Measurements from ENCODE around the gene TRPV3.
A peak's percentile ranks its signal among the peaks of the same experiment; 100 is the strongest.

TRPV3 gene

GRCh38 chr17:3557768-3558583 lies at the start of gene TRPV3:
TSS of gene TRPV3 (minus strand) at chr17:3557812. CDS start at chr17:3554850, 2,962 bp downstream.
- H3K4me3 ChIP-seq (replicated peaks; ENCODE audit: low read depth, low read length), result no peak within 1 kb of the TSS
- no peak for DNase-seq (ENCODE audit: low read depth)
- TF ChIP-seq CTCF (IDR thresholded peaks at IDR 0.05; ENCODE audit: low read length, missing control alignments), result no peak

GRCh38 chr17:3603870-3604259 lies 46.3 kb upstream of the TRPV3 start:
- TF ChIP-seq CTCF (IDR thresholded peaks at IDR 0.05; ENCODE audit: low read length, missing control alignments), result no peak
- H3K4me3 ChIP-seq (replicated peaks; ENCODE audit: low read depth, low read length), result no peak overlapping the region

GRCh38 chr17:3603119-3603869 lies 45.7 kb upstream of the TRPV3 start:
- H3K4me3 ChIP-seq (replicated peaks; ENCODE audit: low read depth, low read length), result no peak overlapping the region
- DNase-seq (ENCODE audit: low read depth), result peak; percentile 57
- no peak for TF ChIP-seq CTCF (IDR thresholded peaks at IDR 0.05; ENCODE audit: low read length, missing control alignments)

More at GRCh38 chr17:3603870-3604259, 46.3 kb upstream of the TRPV3 start:
- DNase-seq (ENCODE audit: low read depth), result no peak

- TF ChIP-seq CTCF (IDR thresholded peaks at IDR 0.05; ENCODE audit: low read length, missing control alignments), result peak; percentile 38
- peak; percentile 38 for DNase-seq (ENCODE audit: low read depth)
Measured at GRCh38 chr17:3602499-3602898, 44.9 kb upstream of the TRPV3 start.

GRCh38 chr17:3600529-3601205 lies 43.1 kb upstream of the TRPV3 start:
- no peak for TF ChIP-seq CTCF (IDR thresholded peaks at IDR 0.05; ENCODE audit: low read length, missing control alignments)
- no peak overlapping the region for H3K4me3 ChIP-seq (replicated peaks; ENCODE audit: low read depth, low read length)
- DNase-seq (ENCODE audit: low read depth), result no peak

More at GRCh38 chr17:3602499-3602898, 44.9 kb upstream of the TRPV3 start:
- no peak overlapping the region for H3K4me3 ChIP-seq (replicated peaks; ENCODE audit: low read depth, low read length)

GRCh38 chr17:3598078-3598477 lies 40.5 kb upstream of the TRPV3 start:
- no peak overlapping the region for H3K4me3 ChIP-seq (replicated peaks; ENCODE audit: low read depth, low read length)
- no peak for TF ChIP-seq CTCF (IDR thresholded peaks at IDR 0.05; ENCODE audit: low read length, missing control alignments)
- DNase-seq (ENCODE audit: low read depth), result no peak
